ENCODE data around the gene MEIOB. TPM values are rescaled to one million over a fixed set of nuclear protein-coding genes. Genes with fewer than 3 reads are reported as not detected.

MEIOB gene
- total RNA-seq, 1 experiment from 2014 or later, result 0.62 TPM

DNA sequence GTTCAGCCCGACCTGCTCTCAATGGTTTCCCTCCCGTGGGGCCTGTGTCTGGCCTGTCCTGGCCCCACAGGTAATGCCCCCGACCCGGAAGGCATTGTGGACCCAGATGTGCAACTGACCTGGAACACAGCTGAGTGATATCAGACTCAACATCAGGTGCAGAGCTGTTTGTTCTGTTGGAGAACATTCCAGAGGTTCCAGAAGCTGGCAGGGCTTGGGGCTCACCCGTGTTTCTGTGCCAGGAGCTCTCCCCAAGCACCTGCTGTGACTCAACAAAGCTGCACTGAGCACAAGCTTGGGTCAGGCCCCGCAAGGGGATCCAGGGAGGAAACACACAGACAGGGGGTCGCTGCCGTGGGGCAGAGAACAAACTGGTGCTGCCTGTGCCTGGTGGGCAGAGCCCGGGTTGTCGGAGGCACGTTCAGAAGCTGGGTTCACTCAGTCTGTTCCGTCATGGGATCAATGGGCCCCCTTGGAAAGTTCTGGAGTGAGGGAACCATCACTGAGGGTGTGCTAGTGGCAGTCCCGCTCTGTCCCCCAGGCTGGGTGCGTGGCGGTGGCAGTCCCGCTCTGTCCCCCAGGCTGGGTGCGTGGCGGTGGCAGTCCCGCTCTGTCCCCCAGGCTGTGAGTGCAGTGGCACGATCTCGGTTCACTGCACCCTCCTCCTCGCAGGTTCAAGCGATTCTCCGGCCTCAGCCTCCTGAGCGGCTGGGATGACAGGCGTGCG is 24.1 kb upstream of the MEIOB start:
- POLR2A ChIA-PET (ENCODE audit: low non-redundant PET), result no interaction called here

DNA sequence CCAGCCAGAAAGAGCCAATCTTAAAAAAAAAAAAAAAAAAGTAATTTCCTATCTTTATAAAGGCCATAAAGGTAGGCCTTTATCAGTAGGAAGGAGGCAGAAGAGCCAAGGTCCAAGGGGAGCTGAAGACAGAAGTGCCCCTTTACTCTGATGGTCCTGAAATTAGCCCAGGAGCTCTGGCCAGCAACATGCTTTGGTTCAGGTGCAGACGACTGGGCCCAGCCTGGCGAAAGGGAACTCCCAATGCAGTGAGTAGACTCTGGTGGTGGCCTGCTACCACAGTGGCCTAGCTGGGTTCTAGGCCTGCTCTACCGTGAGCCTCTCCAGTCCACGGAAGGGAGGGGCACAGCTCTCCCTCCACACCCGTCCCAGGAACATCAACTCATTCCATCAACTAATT is 23.1 kb upstream of the MEIOB start:
- DNase-seq (ENCODE audit: low spot score), result no peak
- ChIA-PET CTCF (no interaction called here), POLR2A (ENCODE audit: low non-redundant PET) (interaction anchor here (0.6 kb wide), 1 partner anchor 567 kb away, joined by 3 read pairs; no protein-coding TSS in a partner anchor)
- TF ChIP-seq, protein P1, sequence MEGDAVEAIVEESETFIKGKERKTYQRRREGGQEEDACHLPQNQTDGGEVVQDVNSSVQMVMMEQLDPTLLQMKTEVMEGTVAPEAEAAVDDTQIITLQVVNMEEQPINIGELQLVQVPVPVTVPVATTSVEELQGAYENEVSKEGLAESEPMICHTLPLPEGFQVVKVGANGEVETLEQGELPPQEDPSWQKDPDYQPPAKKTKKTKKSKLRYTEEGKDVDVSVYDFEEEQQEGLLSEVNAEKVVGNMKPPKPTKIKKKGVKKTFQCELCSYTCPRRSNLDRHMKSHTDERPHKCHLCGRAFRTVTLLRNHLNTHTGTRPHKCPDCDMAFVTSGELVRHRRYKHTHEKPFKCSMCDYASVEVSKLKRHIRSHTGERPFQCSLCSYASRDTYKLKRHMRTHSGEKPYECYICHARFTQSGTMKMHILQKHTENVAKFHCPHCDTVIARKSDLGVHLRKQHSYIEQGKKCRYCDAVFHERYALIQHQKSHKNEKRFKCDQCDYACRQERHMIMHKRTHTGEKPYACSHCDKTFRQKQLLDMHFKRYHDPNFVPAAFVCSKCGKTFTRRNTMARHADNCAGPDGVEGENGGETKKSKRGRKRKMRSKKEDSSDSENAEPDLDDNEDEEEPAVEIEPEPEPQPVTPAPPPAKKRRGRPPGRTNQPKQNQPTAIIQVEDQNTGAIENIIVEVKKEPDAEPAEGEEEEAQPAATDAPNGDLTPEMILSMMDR (conservative IDR thresholded peaks at IDR 0.05; ENCODE audit: low read depth, low read length), result no peak
- no peak for TF ChIP-seq EZH2 (IDR thresholded peaks at IDR 0.05; ENCODE audit: borderline replicate concordance, low read depth, low read length, poor library complexity, severe bottlenecking)
- no TSS peak for BruUV-seq (replicated peaks)
- Histone ChIP-seq H3K4me3 (ENCODE audit: low read depth, low read length, poor library complexity, severe bottlenecking) (no peak overlapping the region), H3K36me3 (ENCODE audit: insufficient read depth, low read length, poor library complexity, severe bottlenecking) (no peaks in the 10 kb centered on the region), H3K27me3 (replicated peaks; ENCODE audit: insufficient read depth, low read depth, low read length, poor library complexity) (peaks cover 15% of the 10 kb centered on the region), H3K4me1 (ENCODE audit: insufficient read depth, low read length, poor library complexity, severe bottlenecking) (no peaks in the 10 kb centered on the region), H3K9me3 (ENCODE audit: low read depth, low read length, poor library complexity, severe bottlenecking) (no peaks in the 10 kb centered on the region), H3K27ac (ENCODE audit: low read depth, low read length, poor library complexity, severe bottlenecking) (no peak overlapping the region)
- intact Hi-C loops (cut with micrococcal nuclease; ENCODE audit: unreplicated experiment), result no loop called here

More for the DNA sequence above, 24.1 kb upstream of the MEIOB start:
- no peak for DNase-seq (ENCODE audit: low spot score)
- Histone ChIP-seq H3K27ac (ENCODE audit: low read depth, low read length, poor library complexity, severe bottlenecking) (no peak overlapping the region), H3K9me3 (ENCODE audit: low read depth, low read length, poor library complexity, severe bottlenecking) (no peaks in the 10 kb centered on the region), H3K27me3 (replicated peaks; ENCODE audit: insufficient read depth, low read depth, low read length, poor library complexity) (peaks cover 5% of the 10 kb centered on the region), H3K36me3 (ENCODE audit: insufficient read depth, low read length, poor library complexity, severe bottlenecking) (no peaks in the 10 kb centered on the region), H3K4me3 (ENCODE audit: low read depth, low read length, poor library complexity, severe bottlenecking) (no peak overlapping the region), H3K4me1 (ENCODE audit: insufficient read depth, low read length, poor library complexity, severe bottlenecking) (no peaks in the 10 kb centered on the region)
- intact Hi-C loops (cut with micrococcal nuclease; ENCODE audit: unreplicated experiment), result no loop called here
- TF ChIP-seq, protein P1 (conservative IDR thresholded peaks at IDR 0.05; ENCODE audit: low read depth, low read length), result no peak
- TF ChIP-seq EZH2 (IDR thresholded peaks at IDR 0.05; ENCODE audit: borderline replicate concordance, low read depth, low read length, poor library complexity, severe bottlenecking), result no peak
- CTCF ChIA-PET, result no interaction called here
- no TSS peak for BruUV-seq (replicated peaks)

DNA sequence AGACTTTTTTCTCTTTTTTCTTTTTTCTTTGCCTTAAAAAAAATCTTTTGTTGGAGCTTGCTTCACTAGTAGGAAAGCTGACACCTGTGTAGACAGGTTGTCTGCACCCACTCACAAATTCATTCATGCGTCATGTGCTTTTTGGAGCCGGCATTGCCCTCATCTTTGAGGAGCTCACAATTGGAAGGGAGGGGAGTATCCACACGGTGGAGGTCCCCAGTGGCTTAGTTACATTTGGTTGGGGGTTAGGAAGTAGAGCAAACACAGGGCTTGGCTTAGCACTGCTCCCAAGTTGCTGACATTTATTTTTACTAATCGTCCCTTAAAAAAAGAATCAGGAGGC is 18.7 kb upstream of the MEIOB start:
- TF ChIP-seq EZH2 (IDR thresholded peaks at IDR 0.05; ENCODE audit: borderline replicate concordance, low read depth, low read length, poor library complexity, severe bottlenecking), result no peak
- TF ChIP-seq, protein P1 (conservative IDR thresholded peaks at IDR 0.05; ENCODE audit: low read depth, low read length), result no peak
- H3K27ac ChIP-seq (ENCODE audit: low read depth, low read length, poor library complexity, severe bottlenecking), result no peak overlapping the region
- ChIA-PET POLR2A (ENCODE audit: low non-redundant PET) (no interaction called here), CTCF (no interaction called here)
- no TSS peak for BruUV-seq (replicated peaks)
- intact Hi-C loops (cut with micrococcal nuclease; ENCODE audit: unreplicated experiment), result no loop called here
- no peak overlapping the region for H3K4me3 ChIP-seq (ENCODE audit: low read depth, low read length, poor library complexity, severe bottlenecking)
- H3K4me1 ChIP-seq (ENCODE audit: insufficient read depth, low read length, poor library complexity, severe bottlenecking), result no peaks in the 10 kb centered on the region
- H3K9me3 ChIP-seq (ENCODE audit: low read depth, low read length, poor library complexity, severe bottlenecking), result no peaks in the 10 kb centered on the region
- DNase-seq (ENCODE audit: low spot score), result no peak
- no peaks in the 10 kb centered on the region for H3K36me3 ChIP-seq (ENCODE audit: insufficient read depth, low read length, poor library complexity, severe bottlenecking)
- H3K27me3 ChIP-seq (replicated peaks; ENCODE audit: insufficient read depth, low read depth, low read length, poor library complexity), result peaks cover 18% of the 10 kb centered on the region
